WTC11 (cell line): ENCODE measurements around the gene TBX15. TPM values are rescaled to one million over a fixed set of nuclear protein-coding genes. Genes with fewer than 3 reads are reported as not detected.
A peak's percentile ranks its signal among the peaks of the same experiment; 100 is the strongest.

Source experiments
- ATAC-seq: fragments of 200-7000 bp; cut with Tn5 transposase; 2 replicates; pipeline ENCODE4 v1.10.0; 2021; ENCODE audit warnings: mild to moderate bottlenecking, moderate library complexity
- CTCF ChIA-PET: fragments of 300-600 bp; sonication (Branson Sonifier 250); formaldehyde crosslinking; loops from one replicate; lab custom pipeline; 2021; ENCODE audit warnings: antibody characterized with exemption; lab: Charles Lee
- POLR2A ChIA-PET: fragments of 350-600 bp; sonication (Branson Sonifier 250); formaldehyde crosslinking; loops from one replicate; lab custom pipeline; 2021; ENCODE audit warnings: antibody characterized with exemption; lab: Charles Lee
- DNase-seq: peaks from one replicate; pipeline ENCODE4 v3.0.0; 2021; ENCODE audit warnings: low spot score
- H3K27ac Mint-ChIP-seq: 2 replicates; pipeline ENCODE4 v1.8.0; 2021; ENCODE audit warnings: mixed read lengths
- H3K27me3 Mint-ChIP-seq: 2 replicates; pipeline ENCODE4 v1.8.0; 2021; ENCODE audit warnings: low read depth, mild to moderate bottlenecking, moderate library complexity, mixed read lengths
- H3K36me3 Mint-ChIP-seq: 2 replicates; pipeline ENCODE4 v1.8.0; 2021; ENCODE audit warnings: mixed read lengths
- H3K4me1 Mint-ChIP-seq: 2 replicates; pipeline ENCODE4 v1.8.0; 2022; ENCODE audit warnings: mixed read lengths
- H3K4me3 Mint-ChIP-seq: 2 replicates; pipeline ENCODE4 v1.8.0; 2021; ENCODE audit warnings: mild to moderate bottlenecking, moderate library complexity, mixed read lengths
- H3K9me3 Mint-ChIP-seq: 2 replicates; pipeline ENCODE4 v1.8.0; 2021; ENCODE audit warnings: mixed read lengths
- ATF1 ChIP-seq: sonication (generic); formaldehyde crosslinking; IDR thresholded peaks from 2 replicates; pipeline ENCODE4 v1.8.1; 2023; ENCODE audit warnings: mild to moderate bottlenecking, moderate library complexity, missing genetic modification reagents
- CBFB ChIP-seq: sonication (generic); formaldehyde crosslinking; IDR thresholded peaks from 2 replicates; pipeline ENCODE4 v1.8.1; 2022; ENCODE audit warnings: mild to moderate bottlenecking, low read depth, missing genetic modification reagents
- ETV6 ChIP-seq: sonication (generic); formaldehyde crosslinking; IDR thresholded peaks from 2 replicates; pipeline ENCODE4 v1.8.1; 2022; ENCODE audit warnings: mild to moderate bottlenecking, missing genetic modification reagents
- FOXJ3 ChIP-seq: sonication (generic); formaldehyde crosslinking; IDR thresholded peaks from 2 replicates; pipeline ENCODE4 v1.9.0; 2021; ENCODE audit warnings: missing genetic modification reagents, mild to moderate bottlenecking, borderline replicate concordance
- FOXK1 ChIP-seq: sonication (generic); formaldehyde crosslinking; IDR thresholded peaks from 2 replicates; pipeline ENCODE4 v1.8.0; 2022; ENCODE audit warnings: mild to moderate bottlenecking, moderate library complexity, missing genetic modification reagents
- FOXP4 ChIP-seq: sonication (generic); formaldehyde crosslinking; IDR thresholded peaks from 2 replicates; pipeline ENCODE4 v1.8.0; 2022; ENCODE audit warnings: mild to moderate bottlenecking, missing genetic modification reagents
- GRHL2 ChIP-seq: fragments of 250-450 bp; sonication (Bioruptor Pico); IDR thresholded peaks from 2 replicates; pipeline ENCODE4 v1.8.0; 2022; ENCODE audit warnings: mild to moderate bottlenecking, moderate library complexity; ENCODE audit not compliant: insufficient replicate concordance, severe bottlenecking
- NR2C2 ChIP-seq: sonication (generic); formaldehyde crosslinking; IDR thresholded peaks from 2 replicates; pipeline ENCODE4 v1.8.0; 2022; ENCODE audit warnings: mild to moderate bottlenecking, missing genetic modification reagents
- PRRX2 ChIP-seq: fragments of 250-450 bp; sonication (Bioruptor Pico); IDR thresholded peaks from 2 replicates; pipeline ENCODE4 v1.8.0; 2021; ENCODE audit warnings: mild to moderate bottlenecking
- RELA ChIP-seq: sonication (generic); formaldehyde crosslinking; IDR thresholded peaks from 2 replicates; pipeline ENCODE4 v1.8.1; 2022; ENCODE audit warnings: missing genetic modification reagents, mild to moderate bottlenecking, borderline replicate concordance
- SMAD3 ChIP-seq: sonication (generic); formaldehyde crosslinking; IDR thresholded peaks from 2 replicates; pipeline ENCODE4 v1.8.0; 2022; ENCODE audit warnings: missing genetic modification reagents, mild to moderate bottlenecking, borderline replicate concordance
- SP1 ChIP-seq: sonication (generic); formaldehyde crosslinking; conservative IDR thresholded peaks from 2 replicates; pipeline ENCODE4 v1.8.1; 2022; ENCODE audit warnings: missing genetic modification reagents
- TEAD1 ChIP-seq: sonication (generic); formaldehyde crosslinking; IDR thresholded peaks from 2 replicates; pipeline ENCODE4 v1.8.0; 2022; ENCODE audit warnings: mild to moderate bottlenecking, missing genetic modification reagents
- USF1 ChIP-seq: sonication (generic); formaldehyde crosslinking; IDR thresholded peaks from 2 replicates; pipeline ENCODE4 v1.8.0; 2022; ENCODE audit warnings: mild to moderate bottlenecking, missing genetic modification reagents
- ZBTB21 ChIP-seq: sonication (generic); formaldehyde crosslinking; IDR thresholded peaks from 2 replicates; pipeline ENCODE4 v1.8.1; 2023; ENCODE audit warnings: mild to moderate bottlenecking, missing genetic modification reagents, borderline replicate concordance
- ZNF121 ChIP-seq: sonication (generic); formaldehyde crosslinking; IDR thresholded peaks from 2 replicates; pipeline ENCODE4 v1.8.0; 2023; ENCODE audit warnings: missing genetic modification reagents
- ZNF232 ChIP-seq: sonication (generic); formaldehyde crosslinking; IDR thresholded peaks from 2 replicates; pipeline ENCODE4 v1.8.0; 2022; ENCODE audit warnings: mild to moderate bottlenecking, missing genetic modification reagents
- ZNF396 ChIP-seq: fragments of 250-450 bp; sonication (Bioruptor Pico); IDR thresholded peaks from 2 replicates; pipeline ENCODE4 v1.8.0; 2021; ENCODE audit warnings: mild to moderate bottlenecking, moderate library complexity, borderline replicate concordance
- ZNF423 ChIP-seq: fragments of 250-450 bp; sonication (Bioruptor Pico); IDR thresholded peaks from 2 replicates; pipeline ENCODE4 v2.1.2; 2022; ENCODE audit warnings: mild to moderate bottlenecking, moderate library complexity
- total RNA-seq: library from RNA; stranded (reverse); gene quantifications from 3 replicates; pipeline ENCODE4 v1.2.3, GENCODE V29; 2021
- TF ChIP-seq, protein P1 (sequence below): fragments of 250-450 bp; sonication (Bioruptor Pico); IDR thresholded peaks from 2 replicates; pipeline ENCODE4 v1.8.0; 2021; ENCODE audit warnings: mild to moderate bottlenecking
- TF ChIP-seq, protein P2 (sequence below): sonication (generic); formaldehyde crosslinking; IDR thresholded peaks from 2 replicates; pipeline ENCODE4 v1.8.1; 2022; ENCODE audit warnings: missing genetic modification reagents, borderline replicate concordance
- TF ChIP-seq, protein P3 (sequence below): fragments of 250-450 bp; sonication (Bioruptor Pico); IDR thresholded peaks from 2 replicates; pipeline ENCODE4 v1.9.0; 2021; ENCODE audit warnings: mild to moderate bottlenecking
- TF ChIP-seq, protein P4 (sequence below): fragments of 250-450 bp; sonication (Bioruptor Pico); IDR thresholded peaks from 2 replicates; pipeline ENCODE4 v1.9.0; 2021; ENCODE audit warnings: moderate library complexity, mild to moderate bottlenecking, inconsistent platforms, borderline replicate concordance
- TF ChIP-seq, protein P5 (sequence below): sonication (generic); formaldehyde crosslinking; IDR thresholded peaks from 2 replicates; pipeline ENCODE4 v1.8.0; 2023; ENCODE audit warnings: mild to moderate bottlenecking, missing genetic modification reagents

The TBX15 gene
- total RNA-seq, 1 experiment from 2014 or later: 0.11 TPM

GRCh38 chr1:118978914-118979701, 9.0 kb downstream of the TBX15 start (continued):
- 0 out of 2 replicates have a peak, but pooled peaks have one; percentile 20 for TF ChIP-seq FOXP4
- TF ChIP-seq, protein P1, sequence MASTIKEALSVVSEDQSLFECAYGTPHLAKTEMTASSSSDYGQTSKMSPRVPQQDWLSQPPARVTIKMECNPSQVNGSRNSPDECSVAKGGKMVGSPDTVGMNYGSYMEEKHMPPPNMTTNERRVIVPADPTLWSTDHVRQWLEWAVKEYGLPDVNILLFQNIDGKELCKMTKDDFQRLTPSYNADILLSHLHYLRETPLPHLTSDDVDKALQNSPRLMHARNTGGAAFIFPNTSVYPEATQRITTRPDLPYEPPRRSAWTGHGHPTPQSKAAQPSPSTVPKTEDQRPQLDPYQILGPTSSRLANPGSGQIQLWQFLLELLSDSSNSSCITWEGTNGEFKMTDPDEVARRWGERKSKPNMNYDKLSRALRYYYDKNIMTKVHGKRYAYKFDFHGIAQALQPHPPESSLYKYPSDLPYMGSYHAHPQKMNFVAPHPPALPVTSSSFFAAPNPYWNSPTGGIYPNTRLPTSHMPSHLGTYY: no peak
- no peak for TF ChIP-seq ZNF232
- TF ChIP-seq FOXJ3 (CRISPR knock-in tag): no peak
- TF ChIP-seq, protein P2, sequence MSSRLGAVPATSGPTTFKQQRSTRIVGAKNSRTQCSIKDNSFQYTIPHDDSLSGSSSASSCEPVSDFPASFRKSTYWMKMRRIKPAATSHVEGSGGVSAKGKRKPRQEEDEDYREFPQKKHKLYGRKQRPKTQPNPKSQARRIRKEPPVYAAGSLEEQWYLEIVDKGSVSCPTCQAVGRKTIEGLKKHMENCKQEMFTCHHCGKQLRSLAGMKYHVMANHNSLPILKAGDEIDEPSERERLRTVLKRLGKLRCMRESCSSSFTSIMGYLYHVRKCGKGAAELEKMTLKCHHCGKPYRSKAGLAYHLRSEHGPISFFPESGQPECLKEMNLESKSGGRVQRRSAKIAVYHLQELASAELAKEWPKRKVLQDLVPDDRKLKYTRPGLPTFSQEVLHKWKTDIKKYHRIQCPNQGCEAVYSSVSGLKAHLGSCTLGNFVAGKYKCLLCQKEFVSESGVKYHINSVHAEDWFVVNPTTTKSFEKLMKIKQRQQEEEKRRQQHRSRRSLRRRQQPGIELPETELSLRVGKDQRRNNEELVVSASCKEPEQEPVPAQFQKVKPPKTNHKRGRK: no peak
- TF ChIP-seq ZBTB21 (CRISPR knock-in tag): no peak
- TF ChIP-seq, protein P3, sequence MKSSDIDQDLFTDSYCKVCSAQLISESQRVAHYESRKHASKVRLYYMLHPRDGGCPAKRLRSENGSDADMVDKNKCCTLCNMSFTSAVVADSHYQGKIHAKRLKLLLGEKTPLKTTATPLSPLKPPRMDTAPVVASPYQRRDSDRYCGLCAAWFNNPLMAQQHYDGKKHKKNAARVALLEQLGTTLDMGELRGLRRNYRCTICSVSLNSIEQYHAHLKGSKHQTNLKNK (CRISPR knock-in tag): no peak
- no peak for TF ChIP-seq NR2C2

DNA sequence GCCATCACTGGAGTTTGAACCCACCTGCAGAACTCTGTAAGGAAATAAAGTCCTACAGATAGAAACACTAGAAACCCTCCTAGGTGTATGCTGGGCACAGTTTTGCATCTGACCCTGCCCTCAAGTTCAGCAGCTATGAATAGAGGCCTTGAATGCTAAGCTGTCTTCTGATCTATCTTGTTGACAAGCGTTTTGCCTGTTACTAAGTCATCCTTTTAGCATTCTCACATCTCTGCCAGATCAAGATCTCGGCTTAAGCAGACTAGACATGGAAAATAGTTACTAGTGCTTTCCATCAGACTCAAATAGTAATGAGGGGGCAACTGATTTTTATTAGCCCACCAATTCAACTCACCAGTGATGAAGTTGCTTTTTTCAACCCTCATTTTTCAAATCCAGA, 10.5 kb downstream of the TBX15 start:
- H3K4me1 Mint-ChIP-seq: peaks cover 14% of the 10 kb centered on the region
- DNase-seq (no peak), ATAC-seq (no peak)
- H3K27ac Mint-ChIP-seq: no peak overlapping the region
- H3K4me3 Mint-ChIP-seq: no peak overlapping the region
- ChIA-PET CTCF (no interaction called here), POLR2A (no interaction called here)
- peaks cover 91% of the 10 kb centered on the region for H3K27me3 Mint-ChIP-seq
- no peak for TF ChIP-seq PRRX2
- no peak for TF ChIP-seq GRHL2 (CRISPR knock-in tag)
- no peak for TF ChIP-seq ZNF423
- no peak for TF ChIP-seq ZNF396 (CRISPR knock-in tag)
- TF ChIP-seq ETV6 (CRISPR knock-in tag): no peak
- no peak for TF ChIP-seq TEAD1
- TF ChIP-seq, protein P4, sequence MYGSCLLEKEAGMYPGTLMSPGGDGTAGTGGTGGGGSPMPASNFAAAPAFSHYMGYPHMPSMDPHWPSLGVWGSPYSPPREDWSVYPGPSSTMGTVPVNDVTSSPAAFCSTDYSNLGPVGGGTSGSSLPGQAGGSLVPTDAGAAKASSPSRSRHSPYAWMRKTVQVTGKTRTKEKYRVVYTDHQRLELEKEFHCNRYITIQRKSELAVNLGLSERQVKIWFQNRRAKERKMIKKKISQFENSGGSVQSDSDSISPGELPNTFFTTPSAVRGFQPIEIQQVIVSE (CRISPR knock-in tag): no peak
- TF ChIP-seq SMAD3 (CRISPR knock-in tag): no peak
- TF ChIP-seq RELA: no peak
- TF ChIP-seq, protein P5, sequence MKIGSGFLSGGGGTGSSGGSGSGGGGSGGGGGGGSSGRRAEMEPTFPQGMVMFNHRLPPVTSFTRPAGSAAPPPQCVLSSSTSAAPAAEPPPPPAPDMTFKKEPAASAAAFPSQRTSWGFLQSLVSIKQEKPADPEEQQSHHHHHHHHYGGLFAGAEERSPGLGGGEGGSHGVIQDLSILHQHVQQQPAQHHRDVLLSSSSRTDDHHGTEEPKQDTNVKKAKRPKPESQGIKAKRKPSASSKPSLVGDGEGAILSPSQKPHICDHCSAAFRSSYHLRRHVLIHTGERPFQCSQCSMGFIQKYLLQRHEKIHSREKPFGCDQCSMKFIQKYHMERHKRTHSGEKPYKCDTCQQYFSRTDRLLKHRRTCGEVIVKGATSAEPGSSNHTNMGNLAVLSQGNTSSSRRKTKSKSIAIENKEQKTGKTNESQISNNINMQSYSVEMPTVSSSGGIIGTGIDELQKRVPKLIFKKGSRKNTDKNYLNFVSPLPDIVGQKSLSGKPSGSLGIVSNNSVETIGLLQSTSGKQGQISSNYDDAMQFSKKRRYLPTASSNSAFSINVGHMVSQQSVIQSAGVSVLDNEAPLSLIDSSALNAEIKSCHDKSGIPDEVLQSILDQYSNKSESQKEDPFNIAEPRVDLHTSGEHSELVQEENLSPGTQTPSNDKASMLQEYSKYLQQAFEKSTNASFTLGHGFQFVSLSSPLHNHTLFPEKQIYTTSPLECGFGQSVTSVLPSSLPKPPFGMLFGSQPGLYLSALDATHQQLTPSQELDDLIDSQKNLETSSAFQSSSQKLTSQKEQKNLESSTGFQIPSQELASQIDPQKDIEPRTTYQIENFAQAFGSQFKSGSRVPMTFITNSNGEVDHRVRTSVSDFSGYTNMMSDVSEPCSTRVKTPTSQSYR (CRISPR knock-in tag): no peak
- no peak for TF ChIP-seq ZNF121 (CRISPR knock-in tag)
- no peak for TF ChIP-seq CBFB (CRISPR knock-in tag)
- TF ChIP-seq USF1 (CRISPR knock-in tag): no peak
- no peak for TF ChIP-seq ATF1
- TF ChIP-seq FOXK1 (CRISPR knock-in tag): no peak
- TF ChIP-seq, protein P1: no peak
- no peak for TF ChIP-seq SP1 (CRISPR knock-in tag)
- no peaks in the 10 kb centered on the region; the same call in 1 of the 2 replicates for H3K36me3 Mint-ChIP-seq
- no peaks in the 10 kb centered on the region for H3K9me3 Mint-ChIP-seq
